HTR-8/SVneo (cell line): ENCODE measurements around the gene CCT3.
"Not testable (repeated sequence)": the region's sequence is repeated elsewhere in the genome, so short reads cannot be mapped to it uniquely, and the experiment has no call there.

Experiments
- DNase-seq: peaks from one replicate; pipeline ENCODE4 v3.0.0; 2011; ENCODE audit warnings: low spot score, mixed read lengths; ENCODE audit not compliant: insufficient read length
- FAIRE-seq: peaks from 2 replicates; lab custom pipeline; 2011; peaks lifted over from hg19 to GRCh38; lab: Jason Lieb, UNC

Gene CCT3

DNA sequence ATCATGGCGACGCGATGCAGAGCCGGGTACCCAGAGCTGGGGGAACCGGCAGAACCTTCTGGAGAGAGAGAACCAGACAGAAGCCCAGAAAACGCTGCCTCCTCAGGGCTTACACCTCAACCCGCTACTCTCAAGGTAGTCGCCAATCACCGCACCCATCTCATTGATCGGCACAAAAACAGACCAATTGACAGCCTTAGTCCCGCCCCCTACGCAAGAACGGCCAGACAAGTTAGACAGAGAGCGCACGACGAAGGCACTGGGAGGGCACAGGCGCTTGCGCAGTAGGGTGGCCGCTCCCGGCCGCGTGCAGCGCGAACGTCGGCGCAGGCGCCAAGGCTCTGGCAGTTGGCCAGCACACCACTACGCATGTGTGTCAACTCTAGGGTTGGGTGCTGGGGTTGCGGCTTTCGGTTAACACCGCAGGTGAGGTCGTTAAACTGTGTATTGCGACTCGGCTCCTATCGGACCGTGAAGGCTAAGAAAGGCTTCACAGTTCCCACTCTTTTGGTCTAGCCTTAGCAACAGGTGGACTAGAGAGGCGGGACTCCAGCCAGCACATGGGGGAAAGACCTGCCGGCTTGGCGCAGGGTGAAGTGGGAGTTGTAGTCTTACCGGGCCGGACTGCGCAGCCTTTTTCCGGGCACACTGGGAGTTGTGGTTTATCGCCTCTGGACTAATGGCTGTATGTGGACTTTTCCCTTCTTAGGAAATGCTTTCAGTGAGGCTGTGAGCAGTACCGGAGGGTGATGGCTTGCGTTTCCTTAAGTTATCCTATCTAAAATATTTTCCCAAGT is at the start of gene CCT3, which contains the start of gene TSACC:
TSS of gene CCT3 (minus strand) at position 113 of the 797 bp plus-strand sequence. CDS start at position 5, 108 bp downstream.
TSS of gene TSACC (plus strand) at position 347 of the 797 bp plus-strand sequence. CDS start 1,232 bp downstream, outside the sequence.
- peak; percentile 96 for DNase-seq
- peak; percentile 88 for FAIRE-seq

DNA sequence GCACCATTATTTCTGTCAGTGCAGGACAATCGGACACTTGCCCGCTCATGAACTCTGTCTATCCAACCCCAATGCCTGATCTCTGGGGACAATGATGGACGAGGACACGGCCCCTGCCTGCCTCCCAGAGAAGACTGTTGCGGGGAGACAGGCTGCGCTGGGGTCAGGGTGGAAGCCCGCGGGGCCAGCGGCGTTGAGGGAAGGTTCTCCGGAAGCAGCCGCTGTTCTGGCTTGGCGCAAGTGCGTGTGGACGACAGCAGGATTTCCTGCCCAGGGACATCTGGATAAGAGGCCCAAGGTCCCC is 49.7 kb upstream of the CCT3 start:
- DNase-seq = no peak
- no peak for FAIRE-seq

DNA sequence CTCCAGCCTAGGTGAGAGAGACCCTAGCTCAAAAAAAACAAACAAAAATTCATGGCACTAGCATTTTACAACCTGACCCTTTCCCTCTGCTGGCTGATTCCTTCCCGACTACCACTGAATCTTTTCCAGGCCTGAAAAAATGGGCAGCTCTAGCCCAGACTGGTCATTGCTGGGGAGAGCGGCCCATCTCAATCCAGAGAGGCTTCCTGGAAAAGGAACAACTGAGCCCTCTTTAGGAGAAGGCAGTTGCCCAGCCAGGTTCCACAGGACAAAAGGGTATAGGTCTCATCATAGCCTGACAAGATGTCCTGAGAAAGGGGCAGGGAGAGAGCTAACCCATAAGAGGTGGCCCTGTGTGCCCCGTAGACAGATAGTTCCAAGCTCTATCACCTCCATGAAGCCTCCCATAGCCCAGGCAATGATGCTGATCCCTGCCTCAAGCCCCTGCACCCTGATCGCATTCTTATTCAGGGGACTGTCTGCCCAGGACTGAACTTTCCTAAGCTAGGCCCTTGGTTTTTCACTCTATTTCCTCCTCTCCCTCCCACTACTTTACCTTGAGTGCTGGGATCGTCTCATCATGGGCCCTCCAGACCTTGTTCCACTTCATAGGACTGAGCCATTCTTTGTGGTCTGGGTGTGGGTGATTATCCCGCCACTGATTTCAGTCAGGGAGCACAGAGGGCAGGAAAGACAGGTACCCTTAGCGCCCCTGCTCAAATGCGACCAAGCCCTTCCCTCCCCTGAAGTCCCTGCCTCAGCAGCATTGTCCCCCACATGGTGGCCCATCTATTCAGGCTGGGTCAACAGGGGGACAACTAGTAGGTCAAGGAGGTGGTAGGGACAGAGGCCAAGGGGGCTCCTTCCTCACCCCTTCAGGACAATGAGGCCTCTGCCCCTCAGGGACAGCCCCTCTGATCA is 49.1 kb upstream of the CCT3 start:
- FAIRE-seq (no peak), DNase-seq (no peak)

DNA sequence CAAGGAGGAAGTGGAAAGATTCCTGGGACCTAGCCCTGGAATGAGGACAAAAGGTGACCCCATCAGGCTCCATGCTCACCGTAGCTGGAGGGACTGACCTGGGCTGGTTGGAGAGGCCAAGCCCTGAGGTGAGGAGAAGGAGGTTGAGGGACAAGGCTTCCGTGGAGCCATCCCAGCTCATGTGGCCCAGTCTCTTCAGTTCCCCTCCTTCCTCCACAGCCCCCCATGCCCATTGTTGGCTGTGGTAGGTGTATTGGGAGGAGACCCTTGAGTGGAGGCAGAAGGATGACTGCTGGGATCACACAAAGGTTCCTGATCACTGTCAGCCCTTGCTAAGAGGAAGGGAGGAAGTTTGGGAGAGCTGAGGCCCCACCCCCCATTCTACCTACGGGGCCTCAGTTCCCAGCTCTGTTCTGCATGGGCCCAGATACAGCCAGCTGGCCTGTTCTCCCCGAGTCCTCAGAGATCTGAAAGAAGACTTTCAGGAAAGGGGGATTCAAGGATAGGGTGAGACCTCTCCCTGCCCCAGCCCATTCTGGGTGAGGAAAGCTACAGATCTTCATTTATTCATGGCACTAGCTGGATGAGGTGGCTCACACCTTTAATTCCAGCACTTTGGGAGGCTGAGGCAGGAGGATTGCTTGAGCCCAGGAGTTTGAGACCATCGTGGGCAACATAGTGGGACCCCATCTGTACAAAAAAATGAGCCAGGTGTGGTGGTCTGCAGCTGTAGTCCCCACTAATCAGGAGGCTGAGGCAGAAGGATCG is 48.2 kb upstream of the CCT3 start:
- DNase-seq (no peak), FAIRE-seq (no peak)

DNA sequence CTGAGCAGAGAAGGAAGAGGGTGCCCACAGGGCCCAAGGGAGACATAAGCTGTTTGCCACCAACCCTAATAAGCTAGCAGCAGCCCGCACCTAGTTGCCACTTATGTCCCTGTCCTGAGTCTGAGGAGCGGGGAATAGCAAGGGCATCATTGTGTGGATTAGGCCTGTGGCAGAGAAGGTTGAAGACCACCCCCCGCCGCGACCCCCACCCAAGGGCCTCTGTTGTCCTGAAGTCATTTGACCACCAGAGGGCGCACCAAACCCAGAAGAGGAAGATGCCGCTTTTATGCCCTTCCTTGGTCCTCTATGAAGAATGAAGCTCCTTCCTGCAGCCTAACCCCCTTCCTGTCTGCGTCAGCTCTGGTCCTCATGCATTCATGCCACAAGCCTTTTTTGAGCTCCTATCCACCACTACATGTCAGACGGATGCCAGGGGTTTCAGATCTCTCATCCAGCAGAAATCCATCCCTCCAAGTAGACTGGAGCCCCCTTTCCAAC is 47.5 kb upstream of the CCT3 start:
- peak; percentile 69 for DNase-seq
- FAIRE-seq = no peak

DNA sequence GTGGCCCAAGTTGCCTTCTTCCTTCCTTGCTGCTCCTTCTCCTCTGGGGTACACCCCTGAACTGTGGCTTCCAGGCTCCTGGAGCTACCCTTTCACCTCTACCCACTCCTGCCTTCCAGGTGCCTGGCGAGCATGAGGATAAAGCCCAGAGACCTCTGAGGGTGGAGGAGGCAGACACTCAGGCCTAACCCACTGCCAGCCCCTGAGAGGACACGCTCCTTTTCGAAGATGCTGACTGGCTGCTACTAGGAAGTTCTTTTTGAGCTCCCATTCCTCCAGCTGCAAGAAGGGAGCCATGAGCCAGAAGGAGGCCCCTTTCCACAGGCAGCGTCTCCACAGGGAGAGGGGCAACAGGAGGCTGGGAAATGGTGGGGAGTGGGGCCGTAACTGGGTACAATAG is 46.6 kb upstream of the CCT3 start:
- DNase-seq = no peak

DNA sequence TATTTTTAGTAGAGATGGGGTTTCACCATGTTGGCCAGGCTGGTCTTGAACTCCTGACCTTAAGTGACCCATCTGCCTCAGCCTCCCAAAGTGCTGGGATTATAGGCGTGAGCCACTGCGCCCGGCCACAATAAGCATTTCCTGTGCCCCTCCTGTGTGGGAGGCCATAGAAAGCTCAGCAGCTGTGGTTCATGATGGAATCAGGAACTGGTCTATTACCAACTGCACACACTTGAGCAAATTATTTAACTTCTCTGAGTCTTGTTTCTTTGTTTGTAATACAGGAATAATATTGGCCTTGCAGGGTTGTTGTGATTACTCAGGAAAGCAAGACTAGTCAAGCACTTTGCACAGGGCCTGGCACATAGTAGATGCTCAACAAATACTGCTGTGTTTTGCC is 45.9 kb upstream of the CCT3 start:
- FAIRE-seq = no peak
- DNase-seq = no peak

More for the DNA sequence above, 46.6 kb upstream of the CCT3 start:
- no peak for FAIRE-seq

DNA sequence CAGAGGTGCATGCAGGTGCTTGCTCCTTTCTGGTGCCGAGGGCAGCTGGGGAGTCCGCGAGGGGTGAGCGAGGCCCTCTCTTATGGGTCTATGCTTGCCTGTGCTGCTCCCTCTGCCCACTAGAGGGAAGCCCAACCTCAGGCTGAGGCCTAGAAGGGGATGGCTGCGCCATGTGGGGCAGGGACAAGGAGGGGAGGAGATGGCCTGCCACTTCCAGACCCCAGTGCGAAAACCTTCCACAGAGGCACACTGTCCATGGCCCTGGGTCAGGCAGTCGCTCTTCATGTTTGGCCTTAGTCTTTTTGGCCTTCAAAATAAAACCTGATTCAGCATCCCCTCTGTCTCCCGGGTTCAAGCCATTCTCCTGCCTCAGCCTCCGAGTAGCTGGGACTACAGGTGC is 44.9 kb upstream of the CCT3 start:
- FAIRE-seq = no peak
- peak; percentile 69 for DNase-seq

DNA sequence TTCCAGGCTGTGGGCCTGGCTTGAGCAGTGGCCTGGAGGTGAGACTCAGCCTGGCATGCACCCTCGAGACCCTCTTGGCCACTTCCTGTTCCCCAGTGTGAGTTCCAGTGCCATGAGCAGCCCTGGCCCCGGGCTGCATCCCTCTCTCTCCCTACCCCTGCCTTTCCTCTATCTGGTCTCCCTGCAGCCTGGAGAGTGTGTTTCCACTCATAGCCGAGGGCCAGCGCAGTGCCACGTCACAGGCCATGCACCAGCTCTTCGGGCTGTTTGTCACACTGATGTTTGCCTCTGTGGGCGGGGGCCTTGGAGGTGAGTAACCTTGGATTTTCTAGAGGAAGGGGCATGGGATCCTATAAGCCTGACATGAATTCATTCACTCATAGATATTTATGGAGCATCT is 44.5 kb upstream of the CCT3 start:
- no peak for DNase-seq
- FAIRE-seq = no peak

DNA sequence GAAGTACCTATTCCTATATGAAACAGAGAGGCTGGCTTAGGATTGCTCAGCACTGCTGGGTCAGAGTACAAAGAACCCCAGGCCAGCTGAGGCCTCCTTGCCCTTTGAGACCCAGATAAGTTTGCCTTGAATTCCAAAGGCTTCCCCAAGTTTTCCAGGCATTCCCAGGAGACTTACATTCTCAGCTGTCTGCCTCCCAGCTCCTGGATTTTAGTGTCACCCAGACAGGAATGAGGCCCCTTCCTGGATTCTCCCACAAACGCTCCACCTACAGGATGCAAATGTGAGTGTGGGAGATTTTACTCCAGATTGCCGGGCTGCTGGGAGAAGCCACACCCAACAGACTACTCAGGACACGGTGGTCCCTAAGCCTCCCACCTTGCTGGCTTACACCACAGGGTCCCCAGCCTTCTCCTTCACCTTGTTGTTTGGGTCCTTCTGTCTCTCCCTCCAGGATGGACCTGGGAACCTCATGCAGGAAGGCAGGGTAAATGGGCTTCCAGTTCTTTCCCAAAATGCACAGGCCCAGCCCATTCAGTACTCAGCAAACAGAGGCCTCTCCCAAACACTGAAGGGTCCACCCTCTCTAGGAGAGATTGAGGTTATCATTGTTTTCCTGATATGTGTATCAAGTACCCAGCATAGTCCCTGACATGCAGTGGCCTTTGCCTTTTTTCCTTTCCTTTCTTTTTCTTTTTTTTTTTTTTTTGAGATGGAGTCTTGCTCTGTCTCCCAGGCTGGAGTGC is 41.5 kb upstream of the CCT3 start:
- DNase-seq (peak; percentile 45), FAIRE-seq (no peak)

DNA sequence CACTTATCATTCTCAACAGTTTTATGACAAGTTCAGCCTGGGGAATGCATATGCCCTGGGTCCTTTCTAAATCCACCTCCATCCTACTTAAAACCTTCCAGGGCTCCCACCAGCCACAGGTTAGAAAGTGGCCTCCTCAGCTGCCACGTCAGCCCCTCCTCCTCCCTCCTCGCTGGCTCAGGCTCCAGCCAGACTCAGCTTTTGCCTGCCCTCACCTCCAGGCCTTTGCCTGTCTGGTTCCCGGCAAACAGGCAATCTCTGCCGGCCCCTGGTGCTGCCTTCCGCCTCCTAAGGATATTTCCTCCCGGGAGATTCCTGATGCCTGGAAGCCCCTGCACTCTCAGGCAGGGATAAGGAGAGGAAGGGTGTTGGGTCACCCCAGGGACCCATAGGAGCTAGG is 40.5 kb upstream of the CCT3 start:
- no peak for DNase-seq
- no peak for FAIRE-seq

DNA sequence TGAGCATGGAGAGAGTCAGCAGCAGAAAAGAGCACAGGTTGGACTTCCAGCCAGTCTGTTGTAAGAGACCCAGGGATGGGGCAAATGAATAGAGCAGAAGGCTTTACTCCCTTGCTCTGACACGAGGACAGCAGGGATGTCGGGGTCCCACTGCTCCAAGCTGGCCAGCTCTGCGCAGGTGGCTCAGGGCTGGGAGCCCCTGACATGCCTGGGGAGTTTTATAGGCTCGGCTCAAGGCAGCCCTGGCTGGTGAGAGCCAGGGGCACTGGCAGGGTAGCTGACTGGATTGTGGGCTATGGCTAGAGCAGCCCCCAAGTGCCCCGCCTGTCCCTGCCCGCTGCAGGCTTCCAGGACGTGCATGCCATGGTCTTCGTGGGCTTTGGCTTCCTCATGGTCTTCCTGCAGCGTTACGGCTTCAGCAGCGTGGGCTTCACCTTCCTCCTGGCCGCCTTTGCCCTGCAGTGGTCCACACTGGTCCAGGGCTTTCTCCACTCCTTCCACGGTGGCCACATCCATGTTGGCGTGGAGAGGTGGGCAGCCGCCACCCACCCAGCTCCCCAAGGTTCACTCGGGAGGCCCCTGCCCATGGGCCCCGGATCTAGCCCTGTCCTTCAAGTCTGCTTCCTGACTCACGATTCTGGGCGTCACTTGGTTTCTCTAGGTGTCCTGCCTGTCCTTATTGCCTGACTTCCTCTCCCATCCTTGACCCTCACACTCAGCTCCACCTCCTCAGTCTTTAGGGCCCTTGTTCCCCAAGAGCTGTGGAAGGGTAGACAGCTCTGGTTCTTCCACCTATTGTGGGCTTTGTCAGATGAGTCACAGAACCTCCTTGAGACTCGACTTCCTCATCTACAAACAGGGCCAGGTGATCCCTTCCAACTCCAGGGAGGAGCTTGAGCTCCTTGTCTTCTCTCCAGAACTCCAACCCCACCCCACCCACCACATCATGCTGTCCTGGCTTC is 39.1 kb upstream of the CCT3 start:
- no peak for FAIRE-seq
- no peak for DNase-seq

DNA sequence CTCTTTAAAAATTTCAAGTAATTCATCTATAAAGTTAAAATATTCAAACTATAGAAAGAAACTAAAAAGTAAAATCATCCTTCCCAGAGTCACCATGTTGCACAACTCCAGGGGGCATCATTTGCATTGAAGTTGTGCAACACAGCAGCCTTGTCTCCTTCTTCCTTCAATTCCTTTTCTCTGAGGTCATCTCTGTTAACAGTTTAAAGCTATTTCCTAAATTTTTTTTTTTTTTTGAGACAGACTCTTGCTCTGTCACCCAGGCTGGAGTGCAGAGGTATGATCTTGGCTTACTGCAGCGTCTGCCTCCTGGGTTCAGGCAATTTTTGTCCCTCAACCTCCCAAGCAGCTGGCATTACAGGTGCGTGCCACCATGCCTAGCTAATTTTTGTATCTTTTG is 38.1 kb upstream of the CCT3 start:
- DNase-seq (no peak), FAIRE-seq (no peak)

DNA sequence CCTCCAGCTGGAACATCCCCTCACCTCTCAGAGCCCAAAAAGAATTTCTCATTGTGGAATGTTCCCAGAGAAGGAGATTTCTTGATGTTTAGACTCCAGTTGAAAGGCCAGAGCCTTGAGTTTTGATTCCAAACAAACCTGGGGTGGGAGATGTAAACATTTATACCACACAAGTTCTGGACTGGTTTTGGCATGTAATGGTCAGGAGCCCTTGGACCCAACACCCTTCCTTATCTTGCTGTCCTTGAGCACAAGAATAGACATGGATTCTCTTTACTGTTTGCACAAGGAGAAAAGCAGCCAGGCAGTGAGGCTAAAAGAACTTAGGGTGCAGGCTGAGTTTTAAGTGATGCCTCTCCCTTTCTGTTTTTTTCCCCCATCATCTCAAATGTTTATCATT is 35.5 kb upstream of the CCT3 start:
- DNase-seq = no peak
- no peak for FAIRE-seq

DNA sequence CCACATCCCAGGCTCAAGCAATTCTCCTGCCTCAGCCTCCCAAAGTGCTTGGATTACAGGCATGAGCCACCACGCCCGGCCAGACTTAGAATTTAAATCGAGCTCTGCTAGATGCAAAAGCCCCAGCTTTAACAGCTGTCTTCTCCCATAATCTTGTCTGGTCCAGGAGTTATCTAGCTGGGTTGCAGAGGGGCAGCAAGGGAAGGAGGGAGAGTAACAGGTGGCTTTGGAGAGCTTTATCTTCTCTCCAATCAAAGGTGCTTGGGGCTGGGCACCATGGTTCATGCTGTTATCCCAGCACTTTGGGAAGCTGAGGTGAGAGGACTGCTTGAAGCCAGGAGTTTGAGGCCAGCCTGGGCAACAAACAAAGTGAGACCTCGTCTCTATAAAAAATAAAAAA is 34.8 kb upstream of the CCT3 start:
- FAIRE-seq = no peak
- no peak for DNase-seq

DNA sequence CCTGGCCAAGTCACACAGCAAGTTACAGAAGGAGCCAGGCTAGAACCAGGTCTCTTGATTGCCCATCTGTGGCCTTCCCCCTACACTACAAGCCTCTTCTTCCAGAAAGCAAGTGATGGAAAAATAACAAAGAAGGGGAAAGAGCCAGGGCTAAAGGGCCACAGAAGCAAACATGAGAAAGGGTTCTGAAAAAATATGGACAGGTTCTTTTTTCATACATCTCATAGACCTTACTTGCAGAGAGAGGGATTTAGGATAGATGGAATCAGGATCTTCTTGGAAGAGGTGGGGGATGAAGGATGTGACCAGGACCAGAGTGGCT is 34.1 kb upstream of the CCT3 start:
- FAIRE-seq = no peak
- DNase-seq = no peak

DNA sequence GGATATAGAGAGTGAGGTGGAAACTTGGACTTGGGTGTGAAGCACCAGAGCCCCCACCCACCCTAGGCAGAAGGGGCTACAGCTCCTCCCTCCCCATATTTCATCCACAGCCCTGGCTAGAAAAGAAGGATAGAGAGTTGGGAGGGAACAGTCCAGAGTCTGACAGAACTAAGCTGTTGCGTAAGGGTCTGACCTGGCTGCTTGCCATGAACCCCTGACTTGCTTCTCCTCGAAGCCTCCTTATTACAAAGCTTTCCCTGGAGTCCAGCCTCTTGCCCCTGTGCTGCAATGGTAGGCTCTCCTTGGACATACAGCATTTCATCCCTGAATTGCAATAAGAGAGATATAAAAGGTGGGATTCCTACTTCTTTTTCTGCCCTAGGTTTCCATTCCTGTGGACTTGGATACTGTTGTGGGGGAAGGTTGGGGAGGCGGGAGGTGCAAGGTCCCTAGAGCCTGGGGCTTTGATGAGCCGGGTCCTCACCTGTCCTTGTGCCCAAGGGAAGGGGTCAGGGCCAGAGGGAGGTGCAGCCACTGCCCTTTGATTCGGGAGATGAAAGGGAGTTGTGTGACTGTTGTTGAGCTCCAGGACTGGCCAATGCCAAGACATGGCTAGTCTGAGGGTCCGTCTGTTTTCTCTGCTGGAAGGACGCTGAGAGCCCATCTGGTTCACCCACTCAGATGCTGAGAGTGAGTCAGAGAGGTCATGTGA is 33.6 kb upstream of the CCT3 start:
- DNase-seq = no peak
- no peak for FAIRE-seq

DNA sequence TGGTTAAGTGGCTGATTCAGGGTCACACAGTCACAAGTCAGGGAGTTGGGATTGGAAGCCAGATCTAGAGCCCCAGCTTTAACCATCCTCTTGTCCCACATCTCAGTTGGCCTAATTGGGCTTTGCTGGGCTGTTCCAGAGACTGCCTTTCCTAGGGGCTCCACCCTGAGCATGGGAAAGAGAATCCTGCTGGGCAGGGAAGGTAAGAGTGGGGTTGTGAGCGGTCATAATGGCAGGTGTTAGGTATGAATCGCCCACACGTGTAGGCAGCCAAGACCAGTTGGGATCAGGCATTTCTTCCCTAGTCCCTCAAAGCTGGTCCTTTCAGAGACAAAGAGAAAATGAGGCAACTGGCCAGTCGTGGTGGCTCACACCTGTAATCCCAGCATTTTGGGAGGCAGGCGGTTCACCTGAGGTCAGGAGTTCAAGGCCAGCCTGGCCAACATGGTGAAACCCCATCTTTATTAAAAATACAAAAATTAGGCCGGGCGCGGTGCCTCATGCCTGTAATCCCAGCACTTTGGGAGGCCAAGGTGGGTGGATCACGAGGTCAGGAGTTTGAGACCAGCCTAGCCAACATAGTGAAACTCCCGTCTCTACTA is 31.7 kb upstream of the CCT3 start:
- FAIRE-seq = not testable (repeated sequence)

More for the DNA sequence above, 31.7 kb upstream of the CCT3 start:
- DNase-seq = not testable (repeated sequence)
